Gastrocnemius medialis (tissue), 4 donors: ENCODE results near the gene MBTPS1.

Experiments
- POLR2A ChIP-seq, 2 donors: fragments of 450-650 bp; IDR thresholded peaks; one replicate each; pipeline ENCODE4 v1.6.1; 2017; ENCODE audit warnings: antibody characterized with exemption in 2 of 2, mild to moderate bottlenecking in 2 of 2, moderate library complexity in 2 of 2
- TF ChIP-seq, protein P1 (sequence below), 5 experiments: fragments of 450-650 bp in 3 of 5; fragments of 200-600 bp in 2 of 5; sonication (generic) in 2 of 5; IDR thresholded peaks in 4 of 5; conservative IDR thresholded peaks in 1 of 5; 1 replicate in 4 of 5; 2 replicates in 1 of 5; pipeline ENCODE4 v1.5.1; 2016 to 2019; ENCODE audit warnings: antibody characterized with exemption in 5 of 5, mild to moderate bottlenecking in 3 of 5, moderate library complexity in 3 of 5

DNA sequence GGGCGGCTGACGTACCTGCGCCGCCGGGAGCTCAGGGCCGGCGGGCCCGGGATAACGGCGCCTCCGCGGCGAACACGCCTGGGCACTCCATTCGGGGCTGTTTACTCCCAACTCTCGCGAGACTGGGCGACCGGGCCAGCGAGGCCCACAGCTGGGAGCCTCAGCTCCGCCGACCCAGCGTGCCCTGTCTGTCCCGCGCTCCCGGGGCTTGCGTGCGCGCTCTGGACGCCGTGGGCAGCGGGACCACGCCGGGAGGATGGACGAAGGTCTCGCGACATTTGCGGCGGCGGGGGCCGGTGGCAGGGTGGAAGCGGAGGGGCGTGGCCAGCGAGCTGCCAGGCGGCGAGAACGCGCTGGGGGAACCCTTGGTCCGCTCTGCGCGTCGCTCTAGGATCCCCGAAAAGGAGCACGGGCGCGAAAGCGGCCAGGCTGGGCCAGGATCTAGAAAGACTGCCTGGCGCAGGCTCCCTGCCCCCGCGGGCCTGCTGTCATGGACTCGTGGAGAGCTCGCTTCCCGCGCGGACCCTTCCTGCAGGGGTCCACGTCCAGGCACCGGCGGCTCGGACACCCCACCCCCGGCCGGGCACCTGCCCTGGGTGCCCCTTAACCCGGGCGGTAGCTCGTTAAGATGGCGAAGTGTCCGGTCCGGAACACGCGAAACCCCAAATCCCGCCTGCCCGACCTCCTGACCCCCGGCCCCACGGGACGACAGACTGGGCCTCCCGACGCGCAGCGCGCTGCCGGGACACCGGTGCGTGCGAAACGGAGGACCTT is at the start of gene MBTPS1:
- TF ChIP-seq, protein P1, sequence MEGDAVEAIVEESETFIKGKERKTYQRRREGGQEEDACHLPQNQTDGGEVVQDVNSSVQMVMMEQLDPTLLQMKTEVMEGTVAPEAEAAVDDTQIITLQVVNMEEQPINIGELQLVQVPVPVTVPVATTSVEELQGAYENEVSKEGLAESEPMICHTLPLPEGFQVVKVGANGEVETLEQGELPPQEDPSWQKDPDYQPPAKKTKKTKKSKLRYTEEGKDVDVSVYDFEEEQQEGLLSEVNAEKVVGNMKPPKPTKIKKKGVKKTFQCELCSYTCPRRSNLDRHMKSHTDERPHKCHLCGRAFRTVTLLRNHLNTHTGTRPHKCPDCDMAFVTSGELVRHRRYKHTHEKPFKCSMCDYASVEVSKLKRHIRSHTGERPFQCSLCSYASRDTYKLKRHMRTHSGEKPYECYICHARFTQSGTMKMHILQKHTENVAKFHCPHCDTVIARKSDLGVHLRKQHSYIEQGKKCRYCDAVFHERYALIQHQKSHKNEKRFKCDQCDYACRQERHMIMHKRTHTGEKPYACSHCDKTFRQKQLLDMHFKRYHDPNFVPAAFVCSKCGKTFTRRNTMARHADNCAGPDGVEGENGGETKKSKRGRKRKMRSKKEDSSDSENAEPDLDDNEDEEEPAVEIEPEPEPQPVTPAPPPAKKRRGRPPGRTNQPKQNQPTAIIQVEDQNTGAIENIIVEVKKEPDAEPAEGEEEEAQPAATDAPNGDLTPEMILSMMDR (IDR thresholded peaks at IDR 0.05 in 4 of 5, conservative IDR thresholded peaks at IDR 0.05 in 1 of 5): peak in 2 of 5 experiments; percentile 69 to 74
- peak; percentile 86 to 88 for TF ChIP-seq POLR2A (IDR thresholded peaks at IDR 0.05)
